K562 (cell line): ENCODE data around the gene NOSIP.

Source experiments
- CTCF ChIP-seq, 3 experiments: IDR thresholded peaks in 2 of 3; conservative IDR thresholded peaks in 1 of 3; 2 replicates each; pipeline ENCODE4 v1.5.1; 2011 to 2012; ENCODE audit warnings: low read length in 3 of 3, mild to moderate bottlenecking in 3 of 3, control low read depth in 2 of 3, improper control_type of control experiment in 1 of 3, inconsistent platforms in 1 of 3, low read depth in 1 of 3, mixed read lengths in 1 of 3, moderate library complexity in 1 of 3; ENCODE audit not compliant: insufficient read depth in 2 of 3
- GABPA ChIP-seq: fragments of 200-800 bp; sonication (Bioruptor generic); conservative IDR thresholded peaks from 2 replicates; pipeline ENCODE4 v1.6.1; 2016; ENCODE audit warnings: low read depth, missing genetic modification characterization, missing compliant biosample characterization
- GTF2B ChIP-seq: IDR thresholded peaks from 2 replicates; pipeline ENCODE4 v1.6.1; 2011; ENCODE audit not compliant: insufficient read length; ENCODE audit errors: extremely low read depth
- MAX ChIP-seq: sonication (generic); formaldehyde crosslinking; IDR thresholded peaks from 2 replicates; pipeline ENCODE4 v1.9.0; 2022; ENCODE audit warnings: mild to moderate bottlenecking, missing genetic modification reagents
- MNT ChIP-seq, 2 experiments: fragments of 450-650 bp; conservative IDR thresholded peaks; 2 replicates each; pipeline ENCODE4 v1.6.1; 2017; ENCODE audit warnings: mild to moderate bottlenecking in 2 of 2, moderate library complexity in 2 of 2
- RAD21 ChIP-seq, 2 experiments: fragments of 250-450 bp in 1 of 2; fragments of 450-650 bp in 1 of 2; sonication (Bioruptor Pico) in 1 of 2; formaldehyde crosslinking in 1 of 2; IDR thresholded peaks in 1 of 2; conservative IDR thresholded peaks in 1 of 2; 2 replicates each; pipeline versions ENCODE4 v1.4.0 to v1.8.0; 2020 to 2022; ENCODE audit warnings: mild to moderate bottlenecking in 2 of 2, moderate library complexity in 1 of 2
- SPI1 ChIP-seq: IDR thresholded peaks from 2 replicates; pipeline ENCODE4 v1.6.1; 2011; ENCODE audit warnings: low read depth, low read length, control low read depth, borderline replicate concordance
- ZNF121 ChIP-seq: sonication (generic); formaldehyde crosslinking; conservative IDR thresholded peaks from 2 replicates; pipeline ENCODE4 v1.8.0; 2022; ENCODE audit warnings: missing genetic modification reagents

GRCh38 chr19:49536921-49537462 is 43.4 kb downstream of the NOSIP start:
- TF ChIP-seq GTF2B (no peak), MAX (CRISPR knock-in tag) (no peak), SPI1 (no peak), CTCF (IDR thresholded peaks at IDR 0.05 in 2 of 3, conservative IDR thresholded peaks at IDR 0.05 in 1 of 3; ENCODE audit: insufficient read depth in 2 of 3, low read depth in 1 of 3, low read length in 3 of 3) (no peak), MNT (conservative IDR thresholded peaks at IDR 0.05) (no peak), ZNF121 (no peak), GABPA (no peak), RAD21 (CRISPR knock-in tag; conservative IDR thresholded peaks at IDR 0.05 in 1 of 2, IDR thresholded peaks at IDR 0.05 in 1 of 2) (no peak)
